ENCODE results near the gene STK4. TPM values are rescaled to one million over a fixed set of nuclear protein-coding genes. Genes with fewer than 3 reads are reported as not detected.

Gene STK4
- total RNA-seq, 1 experiment from 2014 or later: 43.0 TPM

GRCh38 chr20:44945261-44945660 lies 21.1 kb upstream of the STK4 start:
- peaks cover 14 to 87% (median 49%) of the 10 kb centered on the region in 3 experiments; a peak in 6 of 7 replicates for H3K36me3 Mint-ChIP-seq (ENCODE audit: insufficient read depth in 1 of 3, low read depth in 3 of 3)
- no peak overlapping the region for H3K4ac ChIP-seq (ENCODE audit: low read depth, low read length)

More at GRCh38 chr20:44945261-44945660, 21.1 kb upstream of the STK4 start:
- Histone ChIP-seq H3K14ac (ENCODE audit: insufficient read depth, low read length) (no peak overlapping the region), H3K4me1 (ENCODE audit: insufficient read depth, low read length) (no peaks in the 10 kb centered on the region), H3K23me2 (ENCODE audit: insufficient read length, low read depth, low read length, poor library complexity, severe bottlenecking) (no peaks in the 10 kb centered on the region), H2BK120ac (ENCODE audit: low read depth, low read length, poor library complexity, severe bottlenecking) (no peak overlapping the region), H3K79me2 (ENCODE audit: insufficient read depth, low read length) (no peaks in the 10 kb centered on the region), H3K9ac (ENCODE audit: extremely low read depth, insufficient read length, low read length) (no peak overlapping the region), H3K56ac (ENCODE audit: insufficient read length, low read depth, low read length) (no peak overlapping the region), H3K27me3 (ENCODE audit: insufficient read depth, low read length) (no peaks in the 10 kb centered on the region), H3K9me3 (ENCODE audit: control insufficient read depth, low read depth, low read length) (no peaks in the 10 kb centered on the region), H2AK5ac (ENCODE audit: insufficient read length, low read length) (no peak overlapping the region), H3K79me1 (ENCODE audit: insufficient read depth, low read depth, low read length, poor library complexity, severe bottlenecking) (no peaks in the 10 kb centered on the region), H3K18ac (ENCODE audit: insufficient read length, low read depth, low read length) (no peak overlapping the region), H3K23ac (ENCODE audit: insufficient read length, low read depth, low read length) (no peak overlapping the region), H3K27ac (ENCODE audit: insufficient read length, low read depth, low read length) (no peak overlapping the region), H2BK15ac (ENCODE audit: low read depth, low read length) (no peak overlapping the region), H4K20me1 (ENCODE audit: control insufficient read depth, insufficient read depth, insufficient read length) (no peaks in the 10 kb centered on the region), H3K4me2 (ENCODE audit: insufficient read depth, insufficient read length, low read length) (no peak overlapping the region), H2AFZ (ENCODE audit: low read length) (no peak overlapping the region), H2BK12ac (ENCODE audit: insufficient read length, low read depth, low read length) (no peak overlapping the region), H4K8ac (replicated peaks; ENCODE audit: insufficient read length, low read depth, low read length) (no peak overlapping the region), H4K91ac (ENCODE audit: insufficient read length, low read depth, low read length) (no peak overlapping the region), H3T11ph (ENCODE audit: low read length) (no peak overlapping the region), H4K5ac (ENCODE audit: insufficient read length, low read depth, low read length) (no peak overlapping the region), H2BK20ac (ENCODE audit: low read depth, low read length, poor library complexity, severe bottlenecking) (no peak overlapping the region), H2BK5ac (ENCODE audit: insufficient read length, low read length) (no peak overlapping the region)
- Mint-ChIP-seq H3K27me3 (ENCODE audit: low read depth) (no peaks in the 10 kb centered on the region), H3K4me1 (no peaks in the 10 kb centered on the region), H3K4me3 (no peak overlapping the region), H3K27ac (0 out of 7 replicates have a peak overlapping the region, but pooled peaks of 1 of the 3 experiments have one; percentile 28), H3K9me3 (no peaks in the 10 kb centered on the region)
- no CpG with 5 or more reads among the region's 6 CpGs for WGBS (ENCODE audit: extremely low coverage, insufficient read length, low lambda C conversion rate)
- no peak for DNase-seq
- no peak for TF ChIP-seq CTCF (conservative IDR thresholded peaks at IDR 0.05)

Measured in H9 (cell line).